HPDE6-E6E7 (cell line): ENCODE measurements around the gene KCNH8.

Experiments used
- DNase-seq: peaks from one replicate; pipeline ENCODE4 v3.0.0; 2011; ENCODE audit warnings: missing footprints; ENCODE audit errors: extremely low spot score

Gene KCNH8

DNA sequence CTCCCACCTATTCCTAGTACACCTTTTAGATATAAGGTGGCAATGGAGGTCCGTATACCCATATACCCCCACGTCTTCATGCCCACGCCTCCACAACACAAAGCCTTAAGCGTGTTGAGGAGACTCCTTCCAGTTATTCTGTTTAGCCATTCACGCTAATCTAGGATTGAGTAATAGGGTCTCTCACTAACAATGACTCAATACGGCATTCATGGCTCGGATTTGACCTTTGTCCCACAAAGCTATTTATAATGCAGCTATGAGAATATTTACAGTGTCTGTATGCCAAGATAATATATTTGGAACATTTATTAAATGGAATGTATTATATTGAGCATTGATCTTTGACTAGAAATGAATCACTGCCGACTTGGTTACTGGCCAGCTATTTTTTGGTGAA, 215.8 kb downstream of the KCNH8 start:
- no peak for DNase-seq

GRCh38 chr3:19365471-19365870, 217.2 kb downstream of the KCNH8 start:
- DNase-seq: no peak

GRCh38 chr3:19384868-19385267, 236.6 kb downstream of the KCNH8 start:
- DNase-seq: no peak

DNA sequence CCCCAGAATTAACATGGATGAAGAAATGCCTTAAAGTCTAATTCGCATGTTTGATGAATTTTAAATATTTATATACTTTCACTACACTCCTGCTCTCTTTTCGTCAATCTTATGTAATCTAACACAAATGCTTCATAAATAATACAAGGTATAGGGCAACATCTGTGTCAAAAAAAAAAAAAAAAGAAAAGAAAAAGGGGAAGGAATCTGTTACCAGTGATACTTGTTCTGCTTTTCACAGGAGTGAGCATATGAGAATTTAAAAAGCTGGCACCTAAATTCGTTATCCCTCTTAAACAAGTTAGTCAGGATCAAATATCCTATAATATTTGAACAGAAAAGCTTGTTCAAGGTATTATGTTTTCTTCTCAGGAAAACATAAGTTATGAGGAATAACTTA, 243.8 kb downstream of the KCNH8 start:
- no peak for DNase-seq

GRCh38 chr3:19394946-19395345, 246.6 kb downstream of the KCNH8 start:
- no peak for DNase-seq

- DNase-seq: no peak
These were observed 248.4 kb downstream of the KCNH8 start for GRCh38 chr3:19396726-19397125.

DNA sequence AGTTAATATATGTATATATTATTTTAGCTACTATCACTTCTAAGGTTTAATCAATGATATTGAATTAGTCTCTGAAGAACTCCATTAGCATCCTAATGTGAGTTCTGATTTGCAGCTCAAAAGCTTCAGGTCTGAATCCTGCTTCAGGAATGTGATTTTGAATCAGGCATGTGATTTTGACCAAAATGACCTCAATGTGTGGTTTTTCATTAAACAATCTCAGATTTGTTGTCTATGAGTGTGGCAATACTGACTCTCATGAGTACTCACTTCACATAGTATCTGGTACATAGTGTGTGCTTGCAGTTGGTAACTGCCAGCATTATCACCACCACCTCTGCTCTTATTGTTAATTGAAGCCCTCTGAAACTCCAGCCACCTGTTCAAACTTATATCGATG, 251.0 kb downstream of the KCNH8 start:
- no peak for DNase-seq

DNA sequence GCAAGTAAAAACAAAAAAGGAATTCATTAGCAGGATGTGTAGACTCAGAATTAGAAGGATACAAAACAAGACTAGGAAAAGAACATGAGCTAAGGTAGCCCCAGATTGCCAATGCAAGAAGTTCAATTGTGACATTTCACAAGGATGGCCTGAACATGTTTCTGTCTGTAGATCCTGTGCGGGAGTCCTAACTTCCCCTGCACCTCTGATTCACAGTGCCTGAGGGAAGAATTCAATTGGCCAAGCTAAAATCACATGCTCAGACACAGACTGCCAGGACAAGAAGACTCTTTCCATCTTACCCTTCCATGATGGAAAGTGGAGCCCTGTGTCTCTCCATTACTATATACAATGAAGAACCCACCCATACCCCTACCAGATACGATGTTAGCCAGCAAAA, 251.5 kb downstream of the KCNH8 start:
- no peak for DNase-seq

GRCh38 chr3:19420159-19420558, 271.8 kb downstream of the KCNH8 start:
- no peak for DNase-seq

DNA sequence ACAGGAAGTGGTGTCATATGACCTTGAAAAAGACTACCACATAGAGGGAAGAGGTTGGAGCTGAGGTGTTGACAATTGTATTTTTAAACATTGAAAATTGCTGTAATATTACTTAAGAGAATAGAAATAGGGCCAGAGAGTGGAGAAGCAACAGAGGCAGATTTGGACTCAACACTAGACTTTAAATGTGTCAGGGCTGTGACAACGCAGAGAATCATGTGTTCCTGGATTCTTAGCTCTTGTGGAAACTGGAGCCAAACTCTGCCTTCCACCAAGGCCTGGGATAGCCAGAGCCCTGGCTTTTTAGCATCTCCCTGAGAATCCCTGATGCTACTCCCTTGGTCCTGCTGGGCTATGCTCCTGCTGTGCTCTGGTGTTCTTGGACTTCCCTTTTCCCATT, 277.5 kb downstream of the KCNH8 start:
- DNase-seq: no peak

GRCh38 chr3:19427422-19428149, 279.3 kb downstream of the KCNH8 start:
- DNase-seq: no peak

DNA sequence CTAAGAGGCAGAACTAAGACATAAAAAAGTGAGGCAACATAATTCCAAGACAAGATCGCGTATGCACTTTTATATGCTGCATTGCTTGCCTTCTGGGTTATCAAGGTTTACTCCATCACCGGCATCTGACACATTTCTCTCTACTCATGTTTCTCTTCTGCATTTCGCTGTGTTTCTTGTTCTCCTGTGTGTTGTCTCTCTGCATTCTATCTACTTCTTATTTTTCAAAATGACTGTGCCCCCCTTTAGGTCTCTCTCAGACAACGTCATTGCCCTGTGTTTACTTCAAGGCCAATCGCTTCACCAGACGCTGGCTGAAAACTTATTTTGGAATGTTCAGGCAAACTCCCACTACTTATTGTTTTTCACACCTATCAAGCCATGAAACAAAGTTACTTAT, 280.4 kb downstream of the KCNH8 start:
- no peak for DNase-seq

- no peak for DNase-seq
These were observed 284.4 kb downstream of the KCNH8 start for GRCh38 chr3:19432669-19433068.

- no peak for DNase-seq
These were observed 288.4 kb downstream of the KCNH8 start for GRCh38 chr3:19436746-19437145.

GRCh38 chr3:19439944-19440343, 291.6 kb downstream of the KCNH8 start:
- no peak for DNase-seq

GRCh38 chr3:19446138-19446537, 297.8 kb downstream of the KCNH8 start:
- DNase-seq: no peak

DNA sequence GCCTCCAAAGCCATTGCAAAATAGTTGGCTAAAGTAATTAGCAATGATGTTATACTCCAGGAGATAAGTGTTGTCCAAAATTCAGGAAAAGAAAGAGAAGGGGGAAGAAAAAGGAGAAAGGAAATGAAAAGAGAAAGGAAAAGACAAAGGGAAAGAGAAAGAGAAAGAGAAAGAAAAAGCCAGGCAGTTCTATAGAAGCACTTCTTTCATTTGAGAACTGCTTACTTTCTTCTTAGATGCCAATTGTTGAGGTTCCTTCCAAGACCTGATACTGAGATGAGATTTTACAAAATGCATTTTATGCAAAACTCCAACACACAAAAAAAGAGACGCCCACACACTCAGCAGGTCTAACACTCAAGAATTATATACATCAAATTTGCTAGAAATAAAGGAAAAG, 298.4 kb downstream of the KCNH8 start:
- no peak for DNase-seq

- no peak for DNase-seq
These were observed 307.2 kb downstream of the KCNH8 start for GRCh38 chr3:19455546-19455945.

DNA sequence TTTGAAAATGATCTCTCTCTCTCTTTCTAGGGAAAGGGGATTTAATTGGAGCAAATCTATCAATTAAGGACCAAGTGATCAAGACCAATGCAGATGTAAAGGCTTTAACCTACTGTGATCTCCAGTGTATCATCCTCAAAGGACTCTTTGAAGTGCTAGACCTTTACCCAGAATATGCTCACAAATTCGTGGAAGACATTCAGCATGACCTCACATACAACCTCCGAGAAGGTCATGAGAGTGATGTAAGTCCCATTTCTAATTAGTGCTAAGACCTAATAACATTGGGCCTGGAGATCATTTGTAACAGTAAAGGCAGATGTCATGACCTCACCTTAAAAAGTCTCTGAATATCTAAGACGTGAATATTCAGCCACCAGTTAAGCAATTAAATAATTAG, 308.4 kb downstream of the KCNH8 start:
- no peak for DNase-seq

DNA sequence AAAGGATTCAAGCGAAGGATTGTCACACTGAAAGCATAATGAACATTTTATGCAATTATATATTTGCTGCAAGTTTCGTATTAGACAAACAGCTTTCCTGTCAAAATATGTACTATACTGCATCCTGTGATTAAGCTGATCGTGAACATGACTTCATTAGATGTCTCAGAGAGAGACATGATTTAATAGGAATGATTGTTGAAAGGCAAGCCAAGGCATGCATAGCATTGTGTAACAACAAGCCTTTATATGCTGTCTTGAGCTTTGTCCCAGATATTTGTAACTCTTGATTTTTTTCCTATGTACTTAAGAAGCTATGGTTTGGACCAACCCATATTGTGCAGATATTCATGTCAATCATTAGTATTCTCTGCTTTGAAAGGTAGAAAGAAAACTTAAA, 309.1 kb downstream of the KCNH8 start:
- no peak for DNase-seq

- no peak for DNase-seq
These were observed 319.5 kb downstream of the KCNH8 start for GRCh38 chr3:19467761-19468160.

- no peak for DNase-seq
These were observed 322.8 kb downstream of the KCNH8 start for GRCh38 chr3:19471138-19471537.

DNA sequence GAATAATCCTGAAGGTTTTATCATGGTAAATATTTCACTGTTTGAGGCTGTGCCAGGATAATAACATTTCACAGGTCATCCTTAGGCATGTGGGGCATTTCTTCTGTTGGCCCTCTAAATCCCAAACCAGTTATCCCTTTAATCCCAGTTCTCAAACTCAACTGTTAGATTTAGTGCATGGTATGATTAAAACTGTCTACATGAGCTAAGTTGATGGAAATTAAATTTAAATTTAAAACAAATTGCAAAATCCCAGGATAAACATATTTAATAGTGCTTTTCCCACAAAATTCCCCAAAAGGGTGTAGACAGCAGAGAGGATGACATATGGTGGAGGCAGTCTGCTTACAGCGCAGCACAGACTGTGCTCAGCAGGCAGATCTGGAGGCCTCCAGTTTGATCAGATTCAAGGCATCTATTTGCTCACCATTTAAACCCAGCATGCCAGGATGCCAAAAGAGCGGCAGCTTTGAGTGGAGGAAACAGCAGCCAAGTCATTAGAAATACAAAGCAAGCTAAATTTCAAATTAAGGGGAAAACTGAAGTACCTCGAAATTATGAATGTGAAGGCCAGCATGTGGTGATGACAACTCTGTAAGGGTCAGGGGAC, 325.8 kb downstream of the KCNH8 start:
- no peak for DNase-seq

DNA sequence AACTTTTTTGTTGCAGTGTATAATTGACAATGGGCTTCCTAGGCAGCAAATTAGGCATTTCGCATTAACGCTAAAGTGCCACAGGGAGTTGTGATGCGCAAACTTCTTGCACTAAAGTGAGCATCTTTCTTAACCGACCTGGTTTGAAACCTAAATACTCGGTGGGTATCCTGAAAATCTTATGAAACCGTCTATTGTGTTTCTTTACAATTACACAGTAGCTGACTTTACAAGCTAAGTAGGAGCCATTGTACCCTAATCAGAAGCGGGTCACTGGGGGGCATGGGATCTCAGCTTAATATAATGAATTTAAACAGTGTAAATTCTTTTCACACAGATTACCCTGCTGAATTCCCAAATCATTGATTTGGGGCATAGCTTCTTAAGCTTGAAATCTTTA, 328.0 kb downstream of the KCNH8 start:
- no peak for DNase-seq
